ENCODE measurements around the gene FOXN3.

Gene FOXN3

DNA sequence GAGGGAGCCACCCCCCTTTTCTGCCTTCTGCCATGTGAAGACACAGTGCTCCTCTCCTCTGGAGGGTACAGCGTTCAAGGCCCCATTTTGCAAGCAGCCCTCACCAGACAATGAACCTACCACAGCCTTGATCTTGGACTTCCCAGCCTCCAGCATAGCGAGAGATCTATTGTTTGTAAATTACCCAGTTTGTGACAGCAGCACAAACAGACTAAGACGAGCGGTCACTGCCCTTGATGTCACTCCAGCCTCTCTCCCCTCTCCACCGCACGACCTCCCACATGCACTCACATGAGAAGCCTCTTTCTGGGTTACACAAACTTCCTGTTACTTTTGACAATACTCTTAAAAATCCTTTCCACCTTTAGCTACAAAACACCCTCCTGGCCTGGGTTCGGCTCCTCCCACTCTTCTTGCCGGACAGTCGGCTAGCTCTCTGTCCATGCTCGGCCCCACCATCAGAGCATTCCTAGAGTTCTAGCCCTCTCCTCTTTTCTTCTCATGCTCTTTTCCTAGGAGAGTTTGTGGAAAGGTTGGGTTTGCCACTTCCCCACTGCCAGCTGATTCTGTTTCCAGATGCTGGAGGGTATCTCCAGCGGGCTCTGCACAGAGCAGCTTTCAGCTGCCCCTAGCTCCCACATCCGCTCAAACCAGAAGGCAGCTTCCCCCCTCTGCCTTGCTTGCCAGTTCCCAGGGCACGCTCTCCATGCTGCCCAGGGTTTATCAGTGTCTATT is 124.3 kb downstream of the FOXN3 start:
- no peak overlapping the region for H3K27ac ChIP-seq
- no peak for DNase-seq (ENCODE audit: low read depth, low spot score)

DNA sequence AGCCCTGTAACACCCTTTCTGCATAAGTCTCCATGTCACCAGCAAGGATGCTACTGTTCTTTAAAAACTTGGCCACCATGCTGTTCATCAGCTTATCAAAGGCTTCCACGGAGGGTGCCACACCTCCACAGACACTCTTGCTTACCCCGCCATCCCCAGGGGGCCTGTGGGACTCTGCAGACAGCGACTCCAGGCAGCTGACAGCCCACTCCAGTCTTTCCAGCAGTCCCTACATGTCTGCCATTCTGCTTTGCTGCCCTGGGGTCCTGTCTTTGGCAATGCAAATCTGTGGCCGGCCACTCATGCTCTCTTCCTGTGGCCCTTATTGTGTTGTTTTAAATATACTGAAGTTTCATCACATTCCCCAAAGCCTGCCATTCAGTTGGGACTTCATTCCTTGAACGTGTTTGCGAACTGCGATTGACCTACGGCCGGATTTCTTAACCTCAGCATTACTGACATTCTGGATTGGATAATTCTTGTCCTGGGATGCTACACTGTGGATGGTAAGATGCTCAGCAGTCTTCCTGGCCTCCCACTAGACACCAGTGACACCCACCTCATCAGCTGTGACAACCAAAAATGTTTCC is 125.6 kb downstream of the FOXN3 start:
- DNase-seq (ENCODE audit: low read depth, low spot score), result no peak
- H3K27ac ChIP-seq, result no peak overlapping the region

GRCh38 chr14:89290813-89291212 is 126.2 kb downstream of the FOXN3 start:
- no peak overlapping the region for H3K27ac ChIP-seq
- DNase-seq (ENCODE audit: low read depth, low spot score), result no peak

DNA sequence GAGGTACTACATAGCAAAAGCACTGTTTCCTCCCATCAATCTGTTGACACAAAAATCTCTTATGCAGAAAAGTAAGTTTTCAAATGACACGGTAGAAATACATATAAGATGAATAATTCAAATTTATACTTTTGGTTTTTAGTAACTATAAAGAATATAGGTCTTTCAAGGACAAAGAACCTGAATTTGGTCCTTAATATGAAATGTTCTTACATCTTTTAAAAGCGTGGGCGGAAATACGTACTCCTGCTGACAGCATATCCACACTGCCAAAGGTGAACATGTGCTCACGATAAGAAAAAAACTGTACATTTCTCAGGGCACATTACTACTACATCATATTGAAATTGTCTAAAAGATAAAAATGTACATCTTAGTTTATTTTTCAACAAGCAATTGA is 127.6 kb downstream of the FOXN3 start:
- no peak overlapping the region for H3K27ac ChIP-seq
- DNase-seq (ENCODE audit: low read depth, low spot score), result no peak

DNA sequence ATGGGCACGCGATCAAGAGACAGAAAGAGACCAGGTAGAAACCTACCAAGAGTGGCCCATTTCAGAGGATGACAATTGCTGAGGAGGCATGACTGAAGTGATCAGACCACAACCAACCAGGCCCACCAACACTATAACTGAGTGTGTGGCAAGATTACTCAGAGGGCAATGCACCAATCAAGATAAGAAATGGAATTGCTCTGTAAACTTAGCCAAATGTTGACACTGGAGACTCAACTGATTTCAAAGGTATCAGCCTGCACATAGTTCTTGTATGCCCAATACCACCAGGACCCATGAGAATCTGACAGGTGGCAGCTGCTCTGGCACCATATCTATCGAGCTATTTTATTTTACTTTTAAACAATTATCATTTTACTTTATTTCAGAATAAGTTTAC is 128.9 kb downstream of the FOXN3 start:
- no peak for DNase-seq (ENCODE audit: low read depth, low spot score)
- H3K27ac ChIP-seq, result no peak overlapping the region

DNA sequence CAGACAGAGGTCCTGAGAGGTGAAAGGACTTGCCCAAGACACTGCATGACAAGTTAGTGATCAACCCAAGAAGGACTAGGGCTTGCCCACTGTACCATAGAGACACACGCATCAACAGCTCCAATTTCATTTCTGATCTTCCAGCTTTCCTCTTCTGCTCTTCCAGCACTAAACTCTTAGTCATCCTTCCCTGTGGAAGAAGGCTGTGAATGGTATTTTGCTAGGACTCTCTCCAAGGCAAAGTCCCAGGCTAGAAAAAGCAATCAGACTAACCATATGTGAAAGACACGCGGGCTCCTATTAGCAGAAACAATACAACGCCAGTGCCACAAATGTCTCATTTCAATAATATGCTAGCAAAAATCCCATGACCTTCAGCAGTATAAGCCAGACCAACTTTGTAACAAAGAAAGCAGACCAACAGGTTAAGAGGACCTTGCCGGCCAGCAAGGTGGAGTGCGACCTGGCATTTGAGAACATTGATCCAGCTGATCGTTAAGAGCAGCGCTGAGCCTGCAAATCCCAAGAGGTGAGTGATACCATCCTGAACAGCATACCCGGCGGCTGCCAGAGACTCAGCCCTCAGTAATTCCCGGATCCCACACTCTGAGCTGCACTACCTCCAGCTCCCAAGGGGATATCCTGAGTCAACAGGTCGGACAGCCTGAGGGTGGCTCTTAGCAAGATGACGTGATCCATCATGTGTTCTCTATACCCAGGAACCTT is 132.5 kb downstream of the FOXN3 start:
- H3K27ac ChIP-seq, result no peak overlapping the region

DNA sequence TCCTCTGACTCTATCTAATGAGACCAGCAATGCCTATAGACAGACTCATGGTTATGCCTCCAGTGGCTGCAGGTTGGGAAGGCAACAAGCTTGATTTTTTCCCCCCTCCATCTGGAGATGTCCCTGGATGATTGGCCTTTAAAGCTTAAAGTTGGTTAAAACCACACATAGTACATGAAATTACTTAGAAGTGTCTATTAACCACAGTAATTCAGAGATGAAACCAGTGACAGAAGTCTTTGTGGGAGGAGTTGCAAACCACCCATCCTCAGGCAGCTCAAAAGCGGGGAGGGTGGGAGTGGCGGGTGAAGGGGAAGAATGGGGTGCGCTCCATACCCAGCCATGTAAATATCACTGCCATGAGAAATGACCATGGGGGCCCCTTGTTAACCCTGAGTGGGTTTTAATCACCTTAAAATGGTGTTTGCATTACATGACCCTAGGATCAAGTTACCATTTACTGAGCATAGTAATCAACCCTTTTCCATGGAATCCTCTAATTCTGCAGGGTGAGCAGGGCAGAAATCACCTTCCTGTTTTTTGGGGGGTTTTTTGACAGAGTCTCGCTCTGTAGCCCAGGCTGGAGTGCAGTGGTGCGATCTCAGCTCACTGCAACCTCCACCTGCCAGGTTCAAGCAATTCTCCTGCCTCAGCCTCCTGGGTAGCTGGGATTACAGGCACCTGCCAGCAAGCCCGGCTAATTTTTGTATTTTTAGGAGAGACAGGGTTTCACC is 133.5 kb downstream of the FOXN3 start:
- no peak for DNase-seq (ENCODE audit: low read depth, low spot score)

More for the DNA sequence above, 132.5 kb downstream of the FOXN3 start:
- no peak for DNase-seq (ENCODE audit: low read depth, low spot score)

DNA sequence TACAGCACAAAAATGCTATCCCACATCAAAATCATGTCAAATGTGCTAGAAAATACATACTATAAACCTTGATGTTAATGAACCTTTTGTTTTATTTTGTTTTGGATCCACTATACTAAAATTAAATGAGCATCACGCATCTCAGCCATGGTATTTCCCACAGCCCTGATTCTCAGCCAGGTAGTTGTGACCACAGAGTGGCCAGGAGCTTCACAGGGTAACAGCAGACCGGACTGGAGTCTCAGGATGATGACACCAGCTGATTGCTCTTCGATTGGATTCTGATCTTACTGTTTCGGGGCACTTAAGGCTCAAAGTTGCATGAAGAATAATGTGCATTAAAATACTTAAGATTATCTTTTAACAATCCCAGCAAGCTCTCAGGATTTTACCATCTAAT is 134.8 kb downstream of the FOXN3 start:
- H3K27ac ChIP-seq, result no peak overlapping the region
- DNase-seq (ENCODE audit: low read depth, low spot score), result no peak

More for the DNA sequence above, 133.5 kb downstream of the FOXN3 start:
- H3K27ac ChIP-seq, result no peak overlapping the region

GRCh38 chr14:89280600-89280999 is 136.4 kb downstream of the FOXN3 start:
- no peak overlapping the region for H3K27ac ChIP-seq
- no peak for DNase-seq (ENCODE audit: low read depth, low spot score)

DNA sequence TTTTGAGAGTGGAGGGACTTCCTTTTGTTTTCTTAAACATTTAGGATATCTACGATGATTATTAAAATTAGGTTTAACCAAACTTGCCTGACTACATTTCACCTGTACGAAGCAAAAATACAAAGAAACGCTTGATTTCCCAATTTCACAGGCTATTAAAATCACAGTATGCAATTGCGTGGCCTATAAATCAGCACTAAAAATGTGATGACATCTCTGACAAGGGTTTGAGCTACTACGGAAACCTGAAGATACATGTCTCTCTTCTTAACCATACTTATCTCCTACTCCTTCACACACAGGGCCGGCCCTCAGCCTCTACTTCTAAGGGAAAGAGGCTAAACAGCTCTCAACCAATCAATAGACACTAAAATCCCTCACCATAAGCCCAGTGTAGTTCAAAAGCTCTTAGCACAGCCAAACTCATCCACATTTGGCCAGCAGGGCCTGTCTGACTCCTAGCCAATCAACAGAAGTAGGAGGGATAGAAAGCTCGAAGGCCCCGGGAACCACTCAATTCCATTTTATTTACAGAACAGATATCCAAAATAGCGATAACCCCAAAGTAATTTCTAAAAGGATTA is 137.3 kb downstream of the FOXN3 start:
- DNase-seq (ENCODE audit: low read depth, low spot score), result no peak
- no peak overlapping the region for H3K27ac ChIP-seq

DNA sequence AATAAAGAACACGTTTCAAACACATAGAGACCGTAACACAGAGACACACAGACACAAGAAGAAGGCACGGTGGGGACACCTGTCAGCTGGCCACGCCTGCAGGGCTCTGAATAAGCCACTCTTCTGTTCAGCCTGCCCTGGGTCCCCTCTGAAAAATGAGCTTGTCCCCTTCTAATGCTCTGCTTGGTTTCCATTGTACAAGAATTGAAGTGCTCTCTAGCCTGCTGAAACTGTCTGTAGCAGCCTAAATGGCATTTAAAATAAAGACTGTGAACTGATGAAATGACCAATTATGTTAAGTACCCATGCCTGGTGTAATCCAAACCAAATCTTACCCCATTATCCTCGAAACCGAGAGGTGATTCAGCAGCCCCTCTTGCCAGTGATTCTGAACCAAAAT is 139.8 kb downstream of the FOXN3 start:
- H3K27ac ChIP-seq, result no peak overlapping the region
- no peak for DNase-seq (ENCODE audit: low read depth, low spot score)

DNA sequence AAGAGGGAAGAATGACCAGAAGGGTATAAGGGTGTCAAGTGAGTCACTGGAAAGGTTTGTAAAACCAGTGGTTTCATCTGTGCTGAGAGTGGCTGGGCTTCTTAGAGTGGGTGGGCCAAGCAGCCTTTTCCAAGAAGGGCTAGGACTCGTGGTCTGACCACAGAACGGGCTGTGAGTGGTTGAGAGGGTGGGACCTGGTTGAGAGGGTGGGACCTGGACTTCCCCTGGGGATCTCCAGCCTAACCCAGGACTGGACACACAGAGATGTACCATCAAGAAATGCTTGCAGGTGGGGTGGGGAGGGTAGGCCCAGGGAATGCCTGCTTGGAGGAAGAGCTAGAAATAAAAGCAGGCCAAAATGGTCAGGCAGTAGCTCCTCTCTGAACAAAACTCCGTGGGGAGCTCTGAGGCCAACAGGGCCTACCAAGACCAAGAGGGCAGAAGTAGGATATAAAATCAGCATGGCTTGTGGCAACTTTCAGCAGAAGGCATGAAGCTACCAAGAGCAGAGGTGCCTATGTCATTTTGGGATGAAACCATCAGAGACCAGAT is 140.5 kb downstream of the FOXN3 start:
- H3K27ac ChIP-seq, result no peak overlapping the region
- DNase-seq (ENCODE audit: low read depth, low spot score), result no peak

- DNase-seq (ENCODE audit: low read depth, low spot score), result peak; percentile 18
- no peak overlapping the region for H3K27ac ChIP-seq
Measured at GRCh38 chr14:89270439-89271227, 146.4 kb downstream of the FOXN3 start.

DNA sequence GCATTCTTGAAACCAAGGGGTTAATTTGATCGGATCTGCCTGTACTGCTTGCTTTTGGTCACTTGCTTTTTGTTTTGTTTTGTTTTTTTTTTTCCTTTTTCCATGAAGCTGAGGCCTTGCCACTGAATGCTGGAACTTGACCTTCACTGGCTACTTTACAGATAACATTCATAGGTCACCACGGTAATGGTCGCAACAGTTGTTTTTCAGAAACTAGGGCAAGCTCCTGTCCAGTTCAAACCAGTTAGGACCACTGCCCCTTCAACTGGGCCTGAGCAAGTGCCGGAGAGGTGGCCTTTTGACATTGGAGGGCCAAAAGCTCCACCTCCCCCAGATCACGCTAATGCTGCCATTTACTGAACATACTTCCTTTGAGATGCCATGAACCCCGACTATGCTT is 147.6 kb downstream of the FOXN3 start:
- no peak for DNase-seq (ENCODE audit: low read depth, low spot score)
- no peak overlapping the region for H3K27ac ChIP-seq

- H3K27ac ChIP-seq, result no peak overlapping the region
- DNase-seq (ENCODE audit: low read depth, low spot score), result no peak
Measured at GRCh38 chr14:89268514-89268913, 148.5 kb downstream of the FOXN3 start.

DNA sequence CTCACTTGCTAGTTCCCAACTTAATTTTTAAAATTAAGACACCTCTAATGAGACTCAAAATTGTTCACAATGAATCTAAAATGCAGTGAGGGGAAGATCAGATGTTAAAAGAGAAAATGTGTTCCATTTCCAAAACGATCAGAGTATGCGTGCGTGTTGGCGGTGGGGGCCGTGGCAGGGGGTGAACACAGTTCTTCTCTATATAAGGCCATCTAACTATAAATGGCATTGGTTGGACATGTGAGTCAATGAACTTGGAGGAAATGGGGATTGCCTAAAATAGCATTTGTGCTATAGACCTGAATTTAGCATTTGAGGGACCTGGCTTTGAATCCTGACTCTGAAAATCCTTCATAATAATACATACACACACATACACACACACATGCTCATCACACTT is 149.4 kb downstream of the FOXN3 start:
- no peak for DNase-seq (ENCODE audit: low read depth, low spot score)
- no peak overlapping the region for H3K27ac ChIP-seq

DNA sequence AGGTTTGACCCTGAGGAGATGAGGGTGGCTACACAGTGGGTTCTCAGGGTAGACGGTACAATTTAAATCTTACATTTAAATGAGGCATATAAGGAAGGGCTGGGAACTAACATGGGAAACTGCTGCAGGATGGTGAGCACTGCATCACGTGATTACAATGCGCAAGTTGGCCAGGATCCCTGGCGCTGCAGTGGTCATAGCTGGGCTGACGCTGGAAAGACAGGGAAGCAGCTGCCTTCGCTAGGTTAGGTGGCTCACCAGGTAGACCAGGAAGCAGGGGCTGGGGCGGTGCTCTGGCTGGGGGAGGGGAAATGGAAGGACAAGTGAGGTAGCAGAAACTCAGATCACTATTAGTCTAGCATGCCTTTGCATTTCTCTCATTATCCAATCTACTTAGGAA is 149.9 kb downstream of the FOXN3 start:
- H3K27ac ChIP-seq, result no peak overlapping the region
- no peak for DNase-seq (ENCODE audit: low read depth, low spot score)

- no peak overlapping the region for H3K27ac ChIP-seq
- DNase-seq (ENCODE audit: low read depth, low spot score), result no peak
Measured at GRCh38 chr14:89266754-89267153, 150.3 kb downstream of the FOXN3 start.

GRCh38 chr14:89265234-89265633 is 151.8 kb downstream of the FOXN3 start:
- DNase-seq (ENCODE audit: low read depth, low spot score), result no peak
- no peak overlapping the region for H3K27ac ChIP-seq

Measured in epithelial cell of prostate (primary cell).